ENCODE results near the gene DVL2. TPM values are rescaled to one million over a fixed set of nuclear protein-coding genes. Genes with fewer than 3 reads are reported as not detected.

The DVL2 gene
- total and polyA plus RNA-seq, 2 of the 13 experiments (the other 11 are each of a cell fraction or from before 2014, with no cell fraction given), result 5.7 to 38.2 TPM

DNA sequence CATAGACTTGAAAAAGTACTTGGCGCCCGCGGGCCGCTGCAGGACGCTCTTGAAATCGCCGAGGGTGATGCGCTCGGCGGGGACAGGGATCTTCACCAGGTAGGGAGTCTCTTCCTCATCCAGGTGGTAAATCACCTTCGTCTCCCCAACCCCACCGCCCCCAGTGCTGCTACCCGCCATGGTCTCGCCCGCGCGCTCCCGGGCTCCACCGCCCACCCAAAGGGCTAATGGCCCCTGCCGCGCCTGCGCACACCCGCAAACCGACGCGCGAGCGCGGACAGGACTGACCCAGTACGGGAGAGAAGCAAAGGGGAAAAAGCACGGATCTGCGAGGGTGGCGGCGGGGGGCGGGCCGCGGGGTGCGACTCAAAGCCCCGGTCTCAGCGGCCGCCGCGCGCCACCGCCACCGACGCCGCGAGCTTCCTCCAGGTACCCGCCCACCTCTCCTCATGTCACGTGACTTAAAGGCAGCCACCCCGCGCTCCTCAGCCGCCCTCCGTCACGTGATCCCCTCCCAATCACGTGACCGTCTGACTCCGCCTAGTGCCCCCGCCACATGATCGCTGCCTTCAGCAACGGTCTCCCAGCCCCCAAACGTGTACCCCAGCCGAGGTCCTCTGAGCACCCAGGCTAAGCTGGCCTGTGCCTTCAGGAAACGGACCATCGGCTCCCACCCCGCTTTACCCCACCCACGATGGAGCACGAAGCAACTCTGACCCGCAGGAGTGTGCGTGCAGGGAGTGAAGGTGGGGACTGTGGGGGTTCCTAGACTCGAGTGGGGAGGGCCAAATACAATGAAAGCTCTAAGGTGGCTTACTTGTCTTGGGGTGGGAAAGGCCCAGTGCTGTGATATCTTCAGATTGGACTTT, at the start of gene DVL2 (continued):
- no peak; the same call in 1 of the 2 replicates for TF ChIP-seq ZNF761 (CRISPR knock-in tag; conservative IDR thresholded peaks at IDR 0.05)
- TF ChIP-seq ZNF614 (CRISPR knock-in tag; IDR thresholded peaks at IDR 0.05; ENCODE audit: borderline replicate concordance), result peak; percentile 37; the same call in 1 of the 2 replicates
- TF ChIP-seq ARID2 (CRISPR knock-in tag; IDR thresholded peaks at IDR 0.05; ENCODE audit: borderline replicate concordance), result peak; percentile 72; the same call in 1 of the 2 replicates
- no peak for TF ChIP-seq NFE2L1 (CRISPR knock-in tag; IDR thresholded peaks at IDR 0.05; ENCODE audit: borderline replicate concordance)
- no peak for TF ChIP-seq ZNF224 (CRISPR knock-in tag; IDR thresholded peaks at IDR 0.05)
- no peak for TF ChIP-seq GATA4 (IDR thresholded peaks at IDR 0.05; ENCODE audit: borderline replicate concordance, low read depth)
- TF ChIP-seq MBNL3 (CRISPR knock-in tag; conservative IDR thresholded peaks at IDR 0.05), result peak; percentile 90; the same call in 1 of the 2 replicates
- peak; percentile 57; the same call in 1 of the 2 replicates for TF ChIP-seq CREB1 (IDR thresholded peaks at IDR 0.05)
- TF ChIP-seq CREB1 (CRISPR knock-in tag; IDR thresholded peaks at IDR 0.05), result no peak
- TF ChIP-seq SRF (IDR thresholded peaks at IDR 0.05; ENCODE audit: low read depth, low read length), result no peak
- no peak for TF ChIP-seq ZNF619 (CRISPR knock-in tag; IDR thresholded peaks at IDR 0.05)
- 0 out of 2 replicates have a peak, but pooled peaks have one; percentile 75 for TF ChIP-seq TOE1 (CRISPR knock-in tag; IDR thresholded peaks at IDR 0.05)
- TF ChIP-seq, protein P1, sequence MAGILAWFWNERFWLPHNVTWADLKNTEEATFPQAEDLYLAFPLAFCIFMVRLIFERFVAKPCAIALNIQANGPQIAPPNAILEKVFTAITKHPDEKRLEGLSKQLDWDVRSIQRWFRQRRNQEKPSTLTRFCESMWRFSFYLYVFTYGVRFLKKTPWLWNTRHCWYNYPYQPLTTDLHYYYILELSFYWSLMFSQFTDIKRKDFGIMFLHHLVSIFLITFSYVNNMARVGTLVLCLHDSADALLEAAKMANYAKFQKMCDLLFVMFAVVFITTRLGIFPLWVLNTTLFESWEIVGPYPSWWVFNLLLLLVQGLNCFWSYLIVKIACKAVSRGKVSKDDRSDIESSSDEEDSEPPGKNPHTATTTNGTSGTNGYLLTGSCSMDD (CRISPR knock-in tag; IDR thresholded peaks at IDR 0.05), result no peak
- TF ChIP-seq ZNF20 (CRISPR knock-in tag; IDR thresholded peaks at IDR 0.05), result no peak
- TF ChIP-seq JARID2 (CRISPR knock-in tag; IDR thresholded peaks at IDR 0.05; ENCODE audit: insufficient replicate concordance), result peak; percentile 56
- TF ChIP-seq HMGXB3 (CRISPR knock-in tag; IDR thresholded peaks at IDR 0.05; ENCODE audit: borderline replicate concordance), result peak; percentile 67; the same call in 1 of the 2 replicates
- no peak; the same call in 1 of the 2 replicates for TF ChIP-seq NRL (CRISPR knock-in tag; IDR thresholded peaks at IDR 0.05; ENCODE audit: borderline replicate concordance)
- peak; percentile 88; the same call in 1 of the 2 replicates for TF ChIP-seq RFXAP (CRISPR knock-in tag; IDR thresholded peaks at IDR 0.05; ENCODE audit: borderline replicate concordance)
- no peak for TF ChIP-seq REXO4 (CRISPR knock-in tag; IDR thresholded peaks at IDR 0.05; ENCODE audit: borderline replicate concordance)
- TF ChIP-seq SNAI1 (CRISPR knock-in tag; IDR thresholded peaks at IDR 0.05; ENCODE audit: borderline replicate concordance), result no peak
- 0 out of 2 replicates have a peak, but pooled peaks have one; percentile 32 for TF ChIP-seq RARA (CRISPR knock-in tag; IDR thresholded peaks at IDR 0.05)

All from HepG2 (cell line).